Loucy (cell line): ENCODE measurements around the gene IL17C.

ENCODE experiments used
- CTCF ChIP-seq: fragments of 200-600 bp; sonication (generic); conservative IDR thresholded peaks from 2 replicates; pipeline ENCODE4 v1.5.1; 2014; ENCODE audit warnings: mild to moderate bottlenecking, antibody characterized with exemption, low read length
- EZH2phosphoT487 ChIP-seq: fragments of 200-600 bp; IDR thresholded peaks from 2 replicates; pipeline ENCODE4 v1.6.1; 2018; ENCODE audit warnings: antibody characterized with exemption, mild to moderate bottlenecking, moderate library complexity, borderline replicate concordance

GRCh38 chr16:88649195-88649923 is 11.0 kb downstream of the IL17C start:
- TF ChIP-seq CTCF (no peak), EZH2phosphoT487 (no peak)
